Measurements from ENCODE around the gene NPLOC4. TPM values are rescaled to one million over a fixed set of nuclear protein-coding genes. Genes with fewer than 3 reads are reported as not detected.

NPLOC4 gene
- total RNA-seq, 1 donor from 2014 or later, result 44.1 TPM

DNA sequence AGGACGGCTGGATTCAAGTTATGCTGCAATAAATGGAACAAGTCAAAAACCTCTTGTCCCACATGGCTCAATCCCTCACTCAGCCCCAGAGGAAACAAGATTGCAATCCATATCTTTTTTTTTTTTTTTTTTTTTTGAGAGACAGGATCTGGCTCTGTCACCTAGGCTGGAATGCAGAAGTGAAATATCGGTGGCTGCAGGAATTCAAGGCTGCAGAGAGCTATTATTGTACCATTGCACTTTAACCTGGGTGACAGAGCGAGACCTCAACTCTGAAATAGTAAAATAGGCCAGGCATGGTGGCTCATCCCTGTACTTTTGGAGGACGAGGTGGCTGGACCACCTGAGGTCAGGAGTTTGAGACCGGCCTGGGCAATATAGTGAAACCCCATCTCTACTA lies 22.1 kb upstream of the NPLOC4 start:
- H4K20me1 ChIP-seq (ENCODE audit: low read depth), result no peaks in the 10 kb centered on the region
- Mint-ChIP-seq H3K36me3 (no peaks in the 10 kb centered on the region), H3K4me1 (peaks cover 3% of the 10 kb centered on the region), H3K9me3 (no peaks in the 10 kb centered on the region), H3K27ac (no peak overlapping the region), H3K27me3 (ENCODE audit: insufficient read depth, low read depth) (no peaks in the 10 kb centered on the region), H3K4me3 (no peak overlapping the region)
- no peak overlapping the region for H2AFZ ChIP-seq (replicated peaks)
- H3K79me2 ChIP-seq (ENCODE audit: low read depth), result no peaks in the 10 kb centered on the region
- no peaks in the 10 kb centered on the region for H3K27me3 ChIP-seq
- TF ChIP-seq, protein P1, sequence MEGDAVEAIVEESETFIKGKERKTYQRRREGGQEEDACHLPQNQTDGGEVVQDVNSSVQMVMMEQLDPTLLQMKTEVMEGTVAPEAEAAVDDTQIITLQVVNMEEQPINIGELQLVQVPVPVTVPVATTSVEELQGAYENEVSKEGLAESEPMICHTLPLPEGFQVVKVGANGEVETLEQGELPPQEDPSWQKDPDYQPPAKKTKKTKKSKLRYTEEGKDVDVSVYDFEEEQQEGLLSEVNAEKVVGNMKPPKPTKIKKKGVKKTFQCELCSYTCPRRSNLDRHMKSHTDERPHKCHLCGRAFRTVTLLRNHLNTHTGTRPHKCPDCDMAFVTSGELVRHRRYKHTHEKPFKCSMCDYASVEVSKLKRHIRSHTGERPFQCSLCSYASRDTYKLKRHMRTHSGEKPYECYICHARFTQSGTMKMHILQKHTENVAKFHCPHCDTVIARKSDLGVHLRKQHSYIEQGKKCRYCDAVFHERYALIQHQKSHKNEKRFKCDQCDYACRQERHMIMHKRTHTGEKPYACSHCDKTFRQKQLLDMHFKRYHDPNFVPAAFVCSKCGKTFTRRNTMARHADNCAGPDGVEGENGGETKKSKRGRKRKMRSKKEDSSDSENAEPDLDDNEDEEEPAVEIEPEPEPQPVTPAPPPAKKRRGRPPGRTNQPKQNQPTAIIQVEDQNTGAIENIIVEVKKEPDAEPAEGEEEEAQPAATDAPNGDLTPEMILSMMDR (IDR thresholded peaks at IDR 0.05), result no peak
- TF ChIP-seq EZH2 (IDR thresholded peaks at IDR 0.05) (no peak), EZH2phosphoT487 (IDR thresholded peaks at IDR 0.05) (no peak)
- no peaks in the 10 kb centered on the region for H3K4me1 ChIP-seq
- no peak overlapping the region for H3K4me2 ChIP-seq
- H3F3A ChIP-seq (ENCODE audit: low read depth), result no peaks in the 10 kb centered on the region
- H3K36me3 ChIP-seq, result no peaks in the 10 kb centered on the region
- DNase-seq (ENCODE audit: low spot score), result no peak
- no peak overlapping the region for H3K4me3 ChIP-seq
- H3K9ac ChIP-seq, result no peak overlapping the region
- H3K27ac ChIP-seq, result no peak overlapping the region
- no peaks in the 10 kb centered on the region for H3K9me3 ChIP-seq (ENCODE audit: low read depth)

DNA sequence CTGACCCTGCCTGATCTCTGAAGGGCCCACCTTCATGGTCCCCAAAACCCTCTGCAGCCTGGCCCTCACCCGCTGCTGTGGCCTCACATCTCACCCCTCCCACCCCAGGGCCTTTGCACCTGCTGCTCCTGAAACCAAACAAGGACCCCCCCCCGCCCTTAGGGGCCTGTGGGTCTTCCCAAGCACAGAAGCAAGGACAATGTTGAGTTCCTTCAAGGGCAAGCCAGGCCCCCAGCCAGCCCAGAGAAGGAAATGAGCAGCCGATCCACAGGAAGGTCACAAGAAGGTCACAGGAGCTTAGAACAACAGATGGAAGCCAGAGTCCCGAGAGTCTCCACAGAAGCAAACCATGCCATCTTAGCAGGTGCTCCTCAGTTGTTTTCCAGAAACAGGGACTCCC lies 19.9 kb upstream of the NPLOC4 start:
- Histone ChIP-seq H3K4me3 (no peak overlapping the region), H3K4me1 (no peaks in the 10 kb centered on the region), H2AFZ (replicated peaks) (no peak overlapping the region), H3K36me3 (no peaks in the 10 kb centered on the region), H3K9ac (no peak overlapping the region), H3K9me3 (ENCODE audit: low read depth) (no peaks in the 10 kb centered on the region), H3K27me3 (no peaks in the 10 kb centered on the region), H4K20me1 (ENCODE audit: low read depth) (no peaks in the 10 kb centered on the region), H3F3A (ENCODE audit: low read depth) (no peaks in the 10 kb centered on the region), H3K4me2 (no peak overlapping the region), H3K79me2 (ENCODE audit: low read depth) (no peaks in the 10 kb centered on the region), H3K27ac (no peak overlapping the region)
- H3K4me3 Mint-ChIP-seq, result no peak overlapping the region
- TF ChIP-seq, protein P1 (IDR thresholded peaks at IDR 0.05), result no peak
- TF ChIP-seq EZH2phosphoT487 (IDR thresholded peaks at IDR 0.05) (no peak), EZH2 (IDR thresholded peaks at IDR 0.05) (no peak)
- H3K27me3 Mint-ChIP-seq (ENCODE audit: insufficient read depth, low read depth), result peaks cover 2% of the 10 kb centered on the region
- no peaks in the 10 kb centered on the region for H3K9me3 Mint-ChIP-seq
- no peaks in the 10 kb centered on the region for H3K36me3 Mint-ChIP-seq
- DNase-seq (ENCODE audit: low spot score), result no peak
- peaks cover 14% of the 10 kb centered on the region for H3K4me1 Mint-ChIP-seq
- no peak overlapping the region for H3K27ac Mint-ChIP-seq

DNA sequence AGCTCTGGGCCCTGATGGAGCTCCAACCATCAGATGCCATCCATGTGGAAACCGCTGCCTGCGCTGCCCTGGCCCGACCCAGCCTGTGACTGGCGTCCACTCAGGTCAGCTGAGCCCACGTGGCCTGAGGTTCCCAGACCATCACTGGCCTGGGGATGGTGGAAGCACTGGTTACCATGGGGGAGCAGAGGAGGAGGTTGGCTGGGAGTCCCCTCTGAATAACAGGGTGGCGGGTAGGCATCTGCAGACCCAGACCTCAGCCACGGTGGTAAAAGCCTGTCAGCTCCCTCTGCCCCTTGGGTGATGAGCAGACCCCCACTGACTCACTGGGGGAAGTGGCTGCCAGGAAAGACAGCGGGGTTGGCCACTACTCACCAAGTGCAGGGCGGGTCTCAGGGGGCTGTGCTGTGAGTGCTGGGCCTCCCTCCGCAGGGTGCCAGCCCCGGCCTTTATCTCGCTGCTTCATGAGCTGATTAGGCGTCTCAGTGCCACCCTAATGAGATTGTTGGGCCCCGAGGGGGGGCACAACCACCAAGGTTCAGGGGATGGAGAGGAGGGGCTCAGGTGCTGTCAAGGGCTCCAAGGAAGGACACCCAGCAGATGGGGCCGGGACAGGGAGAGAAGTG lies 19.3 kb upstream of the NPLOC4 start, which contains the start of gene PDE6G:
Gene PDE6G (minus strand): TSS at position 425 of the 626 bp plus-strand sequence. CDS start 3,237 bp downstream, outside the sequence.
- Histone ChIP-seq H3K4me1 (no peaks in the 10 kb centered on the region), H3K27me3 (no peaks in the 10 kb centered on the region), H3K9ac (no peak within 1 kb of the TSS), H3K27ac (no peak within 1 kb of the TSS), H4K20me1 (ENCODE audit: low read depth) (no peaks in the 10 kb centered on the region), H3K4me2 (no peak within 1 kb of the TSS), H3K4me3 (no peak within 1 kb of the TSS), H3K79me2 (ENCODE audit: low read depth) (no peaks in the 10 kb centered on the region), H3K9me3 (ENCODE audit: low read depth) (no peaks in the 10 kb centered on the region), H2AFZ (replicated peaks) (no peak within 1 kb of the TSS), H3F3A (ENCODE audit: low read depth) (no peaks in the 10 kb centered on the region), H3K36me3 (no peaks in the 10 kb centered on the region)
- Mint-ChIP-seq H3K9me3 (no peaks in the 10 kb centered on the region), H3K36me3 (no peaks in the 10 kb centered on the region), H3K4me3 (peak within 1 kb of the TSS; percentile 13), H3K27me3 (ENCODE audit: insufficient read depth, low read depth) (peaks cover 4% of the 10 kb centered on the region), H3K4me1 (peaks cover 15% of the 10 kb centered on the region), H3K27ac (peak within 1 kb of the TSS; percentile 25)
- TF ChIP-seq EZH2phosphoT487 (IDR thresholded peaks at IDR 0.05), result no peak
- TF ChIP-seq EZH2 (IDR thresholded peaks at IDR 0.05), result no peak
- TF ChIP-seq, protein P1 (IDR thresholded peaks at IDR 0.05), result no peak
- no peak for DNase-seq (ENCODE audit: low spot score)

Measured in neural progenitor cell (in vitro differentiated cells).